Kidney glomerular epithelial cell (primary cell): ENCODE measurements around the gene KCNT2.

Experiments used
- DNase-seq: peaks from one replicate; lab custom pipeline; 2025; lab: John Stamatoyannopoulos, UW

Gene KCNT2

GRCh38 chr1:196196486-196196885 lies 411.8 kb downstream of the KCNT2 start:
- no peak for DNase-seq

- DNase-seq: peak; percentile 4
Observed at GRCh38 chr1:196193896-196194559, 414.2 kb downstream of the KCNT2 start.

GRCh38 chr1:196183941-196184340 lies 424.3 kb downstream of the KCNT2 start:
- no peak for DNase-seq

GRCh38 chr1:196181594-196181878 lies 426.7 kb downstream of the KCNT2 start:
- DNase-seq: no peak

- DNase-seq: peak; percentile 67
Observed at GRCh38 chr1:196180847-196181593, 427.2 kb downstream of the KCNT2 start.

GRCh38 chr1:196178083-196178635 lies 430.1 kb downstream of the KCNT2 start:
- DNase-seq: no peak
